A549 (cell line): Measurements from ENCODE around the gene STIM2. TPM values are rescaled to one million over a fixed set of nuclear protein-coding genes. Genes with fewer than 3 reads are reported as not detected.

Source experiments
- ATAC-seq, 2 experiments: fragments of 200-7000 bp in 1 of 2; fragments of >200 bp in 1 of 2; cut with Nextera tagmentation in 1 of 2; cut with Tn5 transposase in 1 of 2; 3 replicates each; pipeline versions ENCODE4 v1.8.0 to v1.9.1; 2018 to 2020; ENCODE audit warnings: mild to moderate bottlenecking in 1 of 2, moderate library complexity in 1 of 2
- CTCF ChIA-PET: fragments of 300-600 bp; sonication (Branson Sonifier 250); formaldehyde crosslinking; extraction: SDS; loops from one replicate; lab custom pipeline; 2021; ENCODE audit warnings: antibody characterized with exemption, inconsistent platforms; lab: Yijun Ruan, JAX
- POLR2A ChIA-PET: fragments of 350-600 bp; formaldehyde crosslinking; extraction: SDS; loops from one replicate; lab custom pipeline; 2021; ENCODE audit warnings: antibody characterized with exemption, inconsistent platforms; lab: Yijun Ruan, JAX
- DNase-seq, 2 experiments: peaks; one replicate each; pipeline versions ENCODE4 v3.0.0 to v3.0.0-alpha.2; 2011 to 2016; ENCODE audit warnings: low read depth in 1 of 2, low spot score in 1 of 2
- FAIRE-seq: peaks from 2 replicates; lab custom pipeline; 2011; peaks lifted over from hg19 to GRCh38; lab: Jason Lieb, UNC
- H3K27ac ChIP-seq, 2 experiments: fragments of >200 bp; sonication (Bioruptor Twin); formaldehyde crosslinking; 3 replicates each; pipeline ENCODE4 v1.5.1; 2016 to 2017
- H3K4me1 ChIP-seq: fragments of >200 bp; sonication (Bioruptor Twin); formaldehyde crosslinking; 3 replicates; pipeline ENCODE4 v1.6.1; 2016
- H3K4me2 ChIP-seq: fragments of >200 bp; sonication (Bioruptor Twin); formaldehyde crosslinking; 3 replicates; pipeline ENCODE4 v1.6.1; 2016
- H3K4me3 ChIP-seq: fragments of >200 bp; sonication (Bioruptor Twin); formaldehyde crosslinking; 3 replicates; pipeline ENCODE4 v1.5.1; 2016
- H3K9me3 ChIP-seq: fragments of >200 bp; sonication (Bioruptor Twin); formaldehyde crosslinking; 3 replicates; pipeline ENCODE4 v1.6.1; 2016
- CHD4 ChIP-seq: fragments of 200-600 bp; sonication (generic); IDR thresholded peaks from 2 replicates; pipeline ENCODE4 v1.6.1; 2016; ENCODE audit warnings: antibody characterized with exemption, mild to moderate bottlenecking, borderline replicate concordance
- FOSB ChIP-seq: fragments of 250-450 bp; sonication (Bioruptor Pico); IDR thresholded peaks from 2 replicates; pipeline ENCODE4 v1.5.0; 2020; ENCODE audit warnings: mild to moderate bottlenecking, moderate library complexity
- FOSL2 ChIP-seq, 2 experiments: fragments of 450-650 bp in 1 of 2; fragments of >200 bp in 1 of 2; sonication (Bioruptor Twin) in 1 of 2; formaldehyde crosslinking; IDR thresholded peaks; 2 replicates each; pipeline versions ENCODE4 v1.5.0 to v1.6.1; 2016 to 2020; ENCODE audit warnings: mild to moderate bottlenecking in 1 of 2, moderate library complexity in 1 of 2
- FOXS1 ChIP-seq: fragments of 250-450 bp; sonication (Bioruptor Pico); IDR thresholded peaks from 2 replicates; pipeline ENCODE4 v1.5.0; 2020; ENCODE audit warnings: mild to moderate bottlenecking, moderate library complexity
- HDAC2 ChIP-seq: fragments of 200-600 bp; sonication (generic); IDR thresholded peaks from 2 replicates; pipeline ENCODE4 v1.6.1; 2016
- HES2 ChIP-seq: fragments of >200 bp; sonication (Bioruptor Twin); formaldehyde crosslinking; IDR thresholded peaks from 2 replicates; pipeline ENCODE4 v1.6.1; 2016
- HMGXB4 ChIP-seq: fragments of 250-450 bp; sonication (Bioruptor Pico); IDR thresholded peaks from 2 replicates; pipeline ENCODE4 v1.5.0; 2021; ENCODE audit warnings: mild to moderate bottlenecking, moderate library complexity, borderline replicate concordance
- HOXB13 ChIP-seq: fragments of 250-450 bp; sonication (Bioruptor Pico); IDR thresholded peaks from 2 replicates; pipeline ENCODE4 v1.5.0; 2020; ENCODE audit warnings: low read depth, mild to moderate bottlenecking, moderate library complexity
- HOXB5 ChIP-seq: fragments of 250-450 bp; sonication (Bioruptor Pico); IDR thresholded peaks from 2 replicates; pipeline ENCODE4 v1.5.0; 2020; ENCODE audit warnings: mild to moderate bottlenecking, moderate library complexity
- JUN ChIP-seq, 2 experiments: fragments of >200 bp; sonication (Bioruptor Twin); formaldehyde crosslinking; IDR thresholded peaks; 2 replicates in 1 of 2; 3 replicates in 1 of 2; pipeline ENCODE4 v1.6.1; 2016 to 2017
- JUNB ChIP-seq: fragments of >200 bp; sonication (Bioruptor Twin); formaldehyde crosslinking; IDR thresholded peaks from 2 replicates; pipeline ENCODE4 v1.6.1; 2016
- KDM5A ChIP-seq: fragments of 200-600 bp; sonication (generic); IDR thresholded peaks from 2 replicates; pipeline ENCODE4 v1.6.1; 2016; ENCODE audit warnings: antibody characterized with exemption, mild to moderate bottlenecking
- NR3C1 ChIP-seq: fragments of >200 bp; sonication (Bioruptor Twin); formaldehyde crosslinking; IDR thresholded peaks from 3 replicates; pipeline ENCODE4 v1.6.1; 2017
- POLR2A ChIP-seq: IDR thresholded peaks from 2 replicates; pipeline ENCODE4 v1.6.1; 2012; ENCODE audit warnings: mild to moderate bottlenecking, low read length
- POLR2AphosphoS2 ChIP-seq: conservative IDR thresholded peaks from 2 replicates; pipeline ENCODE4 v1.6.1; 2012; ENCODE audit warnings: low read length, improper control_type of control experiment, inconsistent platforms
- RAD21 ChIP-seq, 2 experiments: fragments of >200 bp in 1 of 2; sonication (Bioruptor Twin) in 1 of 2; formaldehyde crosslinking in 1 of 2; IDR thresholded peaks in 1 of 2; conservative IDR thresholded peaks in 1 of 2; 2 replicates in 1 of 2; 3 replicates in 1 of 2; pipeline ENCODE4 v1.6.1; 2012 to 2018; ENCODE audit warnings: inconsistent platforms in 1 of 2
- RARB ChIP-seq: fragments of 250-450 bp; sonication (Bioruptor Pico); IDR thresholded peaks from 2 replicates; pipeline ENCODE4 v1.8.0; 2021; ENCODE audit warnings: mild to moderate bottlenecking, moderate library complexity
- RCOR1 ChIP-seq: fragments of 150-350 bp; IDR thresholded peaks from 2 replicates; pipeline ENCODE4 v1.6.1; 2014; ENCODE audit warnings: antibody characterized with exemption, low read length, low read depth
- RFX5 ChIP-seq: fragments of 450-650 bp; IDR thresholded peaks from 2 replicates; pipeline ENCODE4 v1.7.1; 2014; ENCODE audit warnings: antibody characterized with exemption, mild to moderate bottlenecking, moderate library complexity
- RNF2 ChIP-seq: fragments of 200-600 bp; sonication (generic); IDR thresholded peaks from 2 replicates; pipeline ENCODE4 v1.6.1; 2016; ENCODE audit warnings: low read depth, mild to moderate bottlenecking, antibody characterized with exemption, moderate library complexity, borderline replicate concordance
- TFCP2L1 ChIP-seq: fragments of 250-450 bp; sonication (Bioruptor Pico); IDR thresholded peaks from 2 replicates; pipeline ENCODE4 v1.5.0; 2021; ENCODE audit warnings: mild to moderate bottlenecking
- USF2 ChIP-seq: fragments of 450-650 bp; IDR thresholded peaks from 2 replicates; pipeline ENCODE4 v1.6.1; 2014; ENCODE audit warnings: antibody characterized with exemption
- ZSCAN20 ChIP-seq: fragments of 250-450 bp; sonication (Bioruptor Pico); IDR thresholded peaks from 2 replicates; pipeline ENCODE4 v1.8.0; 2022; ENCODE audit warnings: mild to moderate bottlenecking, moderate library complexity
- WGBS: methylation state at CpG from one replicate; pipeline ENCODE4 v1.1.6; 2017; ENCODE audit errors: missing lambda C conversion rate; 5-methylcytosine and 5-hydroxymethylcytosine counted together
- polyA plus RNA-seq, 4 experiments: library from polyadenylated mRNA; depleted of rRNA in 3 of 4; stranded (reverse); fragments of >200 nt; fragmentation: RNase III in 1 of 4; extraction: RNeasy Plus Mini Kit Qiagen cat#74134 plus additional on column Dnase treatment in 1 of 4; gene quantifications; 2 replicates in 3 of 4; 3 replicates in 1 of 4; pipeline ENCODE4 v1.2.3, GENCODE V29; 2011 to 2017
- TF ChIP-seq, protein P1 (sequence below): IDR thresholded peaks from 2 replicates; pipeline ENCODE4 v1.6.1; 2012; ENCODE audit warnings: low read depth, borderline replicate concordance
- TF ChIP-seq, protein P2 (sequence below): IDR thresholded peaks from 2 replicates; pipeline ENCODE4 v1.6.1; 2012
- TF ChIP-seq, protein P3 (sequence below): fragments of 200-600 bp; sonication (generic); IDR thresholded peaks from 2 replicates; pipeline ENCODE4 v1.6.1; 2016; ENCODE audit warnings: antibody characterized with exemption, mild to moderate bottlenecking, moderate library complexity
- TF ChIP-seq, protein P4 (sequence below): fragments of 150-350 bp; IDR thresholded peaks from 2 replicates; pipeline ENCODE4 v1.6.1; 2014; ENCODE audit warnings: low read depth, mild to moderate bottlenecking, low read length

Gene STIM2
- polyA plus RNA-seq, 2 of the 4 experiments (the other 2 are of a cell fraction), result 13.6 to 20.6 TPM

GRCh38 chr4:26993967-26994366, 133.3 kb downstream of the STIM2 start:
- WGBS, result 90% methylated on average over 3 of the region's 3 CpGs
- ATAC-seq (no peak), DNase-seq (no peak), FAIRE-seq (no peak)
- no peaks in the 10 kb centered on the region for H3K9me3 ChIP-seq
- no peak overlapping the region for H3K27ac ChIP-seq
- ChIA-PET POLR2A (interaction anchor here (0.5 kb wide), 1 partner anchor 185 kb away, joined by 3 read pairs; no protein-coding TSS in a partner anchor), CTCF (no interaction called here)
- no peaks in the 10 kb centered on the region for H3K4me1 ChIP-seq
- TF ChIP-seq RCOR1 (no peak), HMGXB4 (no peak), HDAC2 (no peak), HOXB5 (CRISPR knock-in tag) (no peak), FOSL2 (IDR thresholded peaks at IDR 0.05) (no peak), FOSL2 (CRISPR knock-in tag; IDR thresholded peaks at IDR 0.05) (no peak), RFX5 (no peak), RAD21 (conservative IDR thresholded peaks at IDR 0.05 in 1 of 2, IDR thresholded peaks at IDR 0.05 in 1 of 2) (no peak), NR3C1 (no peak), CHD4 (no peak), POLR2AphosphoS2 (no peak), TFCP2L1 (CRISPR knock-in tag) (no peak), HES2 (no peak), FOSB (CRISPR knock-in tag) (no peak), POLR2A (no peak), FOXS1 (no peak), RARB (CRISPR knock-in tag) (no peak), KDM5A (no peak)
- TF ChIP-seq, protein P1, sequence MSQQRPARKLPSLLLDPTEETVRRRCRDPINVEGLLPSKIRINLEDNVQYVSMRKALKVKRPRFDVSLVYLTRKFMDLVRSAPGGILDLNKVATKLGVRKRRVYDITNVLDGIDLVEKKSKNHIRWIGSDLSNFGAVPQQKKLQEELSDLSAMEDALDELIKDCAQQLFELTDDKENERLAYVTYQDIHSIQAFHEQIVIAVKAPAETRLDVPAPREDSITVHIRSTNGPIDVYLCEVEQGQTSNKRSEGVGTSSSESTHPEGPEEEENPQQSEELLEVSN, result no peak
- TF ChIP-seq, protein P2, sequence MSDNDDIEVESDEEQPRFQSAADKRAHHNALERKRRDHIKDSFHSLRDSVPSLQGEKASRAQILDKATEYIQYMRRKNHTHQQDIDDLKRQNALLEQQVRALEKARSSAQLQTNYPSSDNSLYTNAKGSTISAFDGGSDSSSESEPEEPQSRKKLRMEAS, result no peak
- TF ChIP-seq, protein P3, sequence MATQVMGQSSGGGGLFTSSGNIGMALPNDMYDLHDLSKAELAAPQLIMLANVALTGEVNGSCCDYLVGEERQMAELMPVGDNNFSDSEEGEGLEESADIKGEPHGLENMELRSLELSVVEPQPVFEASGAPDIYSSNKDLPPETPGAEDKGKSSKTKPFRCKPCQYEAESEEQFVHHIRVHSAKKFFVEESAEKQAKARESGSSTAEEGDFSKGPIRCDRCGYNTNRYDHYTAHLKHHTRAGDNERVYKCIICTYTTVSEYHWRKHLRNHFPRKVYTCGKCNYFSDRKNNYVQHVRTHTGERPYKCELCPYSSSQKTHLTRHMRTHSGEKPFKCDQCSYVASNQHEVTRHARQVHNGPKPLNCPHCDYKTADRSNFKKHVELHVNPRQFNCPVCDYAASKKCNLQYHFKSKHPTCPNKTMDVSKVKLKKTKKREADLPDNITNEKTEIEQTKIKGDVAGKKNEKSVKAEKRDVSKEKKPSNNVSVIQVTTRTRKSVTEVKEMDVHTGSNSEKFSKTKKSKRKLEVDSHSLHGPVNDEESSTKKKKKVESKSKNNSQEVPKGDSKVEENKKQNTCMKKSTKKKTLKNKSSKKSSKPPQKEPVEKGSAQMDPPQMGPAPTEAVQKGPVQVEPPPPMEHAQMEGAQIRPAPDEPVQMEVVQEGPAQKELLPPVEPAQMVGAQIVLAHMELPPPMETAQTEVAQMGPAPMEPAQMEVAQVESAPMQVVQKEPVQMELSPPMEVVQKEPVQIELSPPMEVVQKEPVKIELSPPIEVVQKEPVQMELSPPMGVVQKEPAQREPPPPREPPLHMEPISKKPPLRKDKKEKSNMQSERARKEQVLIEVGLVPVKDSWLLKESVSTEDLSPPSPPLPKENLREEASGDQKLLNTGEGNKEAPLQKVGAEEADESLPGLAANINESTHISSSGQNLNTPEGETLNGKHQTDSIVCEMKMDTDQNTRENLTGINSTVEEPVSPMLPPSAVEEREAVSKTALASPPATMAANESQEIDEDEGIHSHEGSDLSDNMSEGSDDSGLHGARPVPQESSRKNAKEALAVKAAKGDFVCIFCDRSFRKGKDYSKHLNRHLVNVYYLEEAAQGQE, result no peak
- no peak overlapping the region for H3K4me2 ChIP-seq
- no peak overlapping the region for H3K4me3 ChIP-seq

- TF ChIP-seq, protein P4, sequence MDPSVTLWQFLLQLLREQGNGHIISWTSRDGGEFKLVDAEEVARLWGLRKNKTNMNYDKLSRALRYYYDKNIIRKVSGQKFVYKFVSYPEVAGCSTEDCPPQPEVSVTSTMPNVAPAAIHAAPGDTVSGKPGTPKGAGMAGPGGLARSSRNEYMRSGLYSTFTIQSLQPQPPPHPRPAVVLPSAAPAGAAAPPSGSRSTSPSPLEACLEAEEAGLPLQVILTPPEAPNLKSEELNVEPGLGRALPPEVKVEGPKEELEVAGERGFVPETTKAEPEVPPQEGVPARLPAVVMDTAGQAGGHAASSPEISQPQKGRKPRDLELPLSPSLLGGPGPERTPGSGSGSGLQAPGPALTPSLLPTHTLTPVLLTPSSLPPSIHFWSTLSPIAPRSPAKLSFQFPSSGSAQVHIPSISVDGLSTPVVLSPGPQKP, result no peak
- TF ChIP-seq HOXB13 (CRISPR knock-in tag) (no peak), POLR2A (no peak), USF2 (no peak), ZSCAN20 (CRISPR knock-in tag) (no peak), JUN (IDR thresholded peaks at IDR 0.05) (no peak), NR3C1 (no peak), JUNB (no peak), RNF2 (no peak)
- TF ChIP-seq, all 56 proteins: peak for 0
- DNase-seq (no peak), ATAC-seq (no peak), FAIRE-seq (no peak)
- H3K9me3 ChIP-seq, result no peaks in the 10 kb centered on the region
- H3K4me1 ChIP-seq, result no peaks in the 10 kb centered on the region
- ChIA-PET CTCF (no interaction called here), POLR2A (no interaction called here)
- WGBS, result 87% methylated on average over 2 of the region's 2 CpGs
- no peak overlapping the region for H3K4me2 ChIP-seq
- no peak overlapping the region for H3K4me3 ChIP-seq
- no peak overlapping the region for H3K27ac ChIP-seq
These were observed 134.7 kb downstream of the STIM2 start for GRCh38 chr4:26995316-26995715.
